PC-3 (cell line): ENCODE data around the gene PRF1.

Experiments
- EZH2 ChIP-seq: fragments of 300-600 bp; sonication (generic); IDR thresholded peaks from one replicate; pipeline ENCODE4 v1.6.1; 2017; ENCODE audit warnings: antibody characterized with exemption, mild to moderate bottlenecking, low read length; ENCODE audit not compliant: unreplicated experiment
- TF ChIP-seq, protein P1 (sequence below): fragments of 300-600 bp; sonication (generic); conservative IDR thresholded peaks from 2 replicates; pipeline ENCODE4 v1.5.1; 2017; ENCODE audit warnings: antibody characterized with exemption, low read depth, mild to moderate bottlenecking, low read length

DNA sequence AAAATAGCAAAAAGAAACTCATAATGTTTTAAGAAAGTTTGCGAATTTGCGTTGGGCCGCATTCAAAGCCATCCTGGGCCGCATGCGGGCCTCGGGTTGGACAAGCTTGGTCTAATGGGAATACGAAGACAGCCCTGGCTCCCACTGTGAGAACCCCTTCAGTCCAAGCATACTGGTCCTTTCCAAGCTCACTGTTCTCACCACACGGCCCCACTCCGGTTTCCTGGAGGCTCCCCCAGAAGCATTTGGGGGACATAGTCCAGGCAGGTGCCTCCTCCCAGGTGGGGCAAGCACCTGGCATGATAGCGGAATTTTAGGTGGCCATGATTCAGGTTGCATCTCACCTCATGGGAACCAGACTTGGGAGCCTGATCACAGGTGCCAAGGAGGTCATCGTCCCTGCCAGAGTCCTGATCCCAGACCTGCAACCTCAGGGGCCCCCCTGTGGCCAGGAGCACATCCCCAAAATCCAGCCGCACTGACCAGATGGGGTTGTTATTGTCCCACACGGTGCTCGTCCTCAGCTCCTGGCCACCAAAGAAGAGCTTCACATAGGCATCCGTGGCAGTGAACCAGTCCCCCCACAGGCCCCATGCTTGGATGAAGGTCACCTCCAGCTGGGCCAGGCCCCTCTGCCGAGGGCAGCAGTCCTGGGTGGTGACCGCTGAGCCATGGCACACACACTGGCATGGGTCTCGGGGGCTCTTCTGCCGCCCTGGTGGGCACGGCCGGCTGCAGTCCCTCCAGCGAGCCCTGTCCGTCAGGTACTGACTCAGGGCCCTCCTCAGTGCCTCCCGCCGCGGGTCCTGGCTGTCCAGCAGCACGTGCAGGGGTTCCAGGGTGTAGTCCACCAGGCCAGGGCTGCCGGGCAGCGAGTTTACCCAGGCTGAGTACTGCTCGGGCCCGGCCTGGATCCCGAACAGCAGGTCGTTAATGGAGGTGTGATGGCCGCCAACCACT, 4.4 kb downstream of the PRF1 start:
- TF ChIP-seq, protein P1, sequence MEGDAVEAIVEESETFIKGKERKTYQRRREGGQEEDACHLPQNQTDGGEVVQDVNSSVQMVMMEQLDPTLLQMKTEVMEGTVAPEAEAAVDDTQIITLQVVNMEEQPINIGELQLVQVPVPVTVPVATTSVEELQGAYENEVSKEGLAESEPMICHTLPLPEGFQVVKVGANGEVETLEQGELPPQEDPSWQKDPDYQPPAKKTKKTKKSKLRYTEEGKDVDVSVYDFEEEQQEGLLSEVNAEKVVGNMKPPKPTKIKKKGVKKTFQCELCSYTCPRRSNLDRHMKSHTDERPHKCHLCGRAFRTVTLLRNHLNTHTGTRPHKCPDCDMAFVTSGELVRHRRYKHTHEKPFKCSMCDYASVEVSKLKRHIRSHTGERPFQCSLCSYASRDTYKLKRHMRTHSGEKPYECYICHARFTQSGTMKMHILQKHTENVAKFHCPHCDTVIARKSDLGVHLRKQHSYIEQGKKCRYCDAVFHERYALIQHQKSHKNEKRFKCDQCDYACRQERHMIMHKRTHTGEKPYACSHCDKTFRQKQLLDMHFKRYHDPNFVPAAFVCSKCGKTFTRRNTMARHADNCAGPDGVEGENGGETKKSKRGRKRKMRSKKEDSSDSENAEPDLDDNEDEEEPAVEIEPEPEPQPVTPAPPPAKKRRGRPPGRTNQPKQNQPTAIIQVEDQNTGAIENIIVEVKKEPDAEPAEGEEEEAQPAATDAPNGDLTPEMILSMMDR, result no peak
- TF ChIP-seq EZH2, result no peak
